ENCODE measurements around the gene ZNF670. TPM values are rescaled to one million over a fixed set of nuclear protein-coding genes. Genes with fewer than 3 reads are reported as not detected.

The ZNF670 gene
- total and polyA plus RNA-seq, 9 of the 15 experiments (the other 6 are each of a cell fraction or from before 2014, with no cell fraction given) = 7.1 to 23.4 (median 11.8) TPM

GRCh38 chr1:247111700-247112478 lies 33.3 kb upstream of the ZNF670 start (continued):
- peak; percentile 79 for TF ChIP-seq ZBTB40 (IDR thresholded peaks at IDR 0.05)
- no peak for TF ChIP-seq ZBTB40 (CRISPR knock-in tag; IDR thresholded peaks at IDR 0.05)
- no peak for TF ChIP-seq KDM5B (IDR thresholded peaks at IDR 0.05; ENCODE audit: insufficient replicate concordance, low read depth, low read length)
- TF ChIP-seq ZNF740 (CRISPR knock-in tag; IDR thresholded peaks at IDR 0.05) = peak; percentile 50; the same call in 1 of the 2 replicates
- TF ChIP-seq ZNF740 (tag; IDR thresholded peaks at IDR 0.05) = no peak
- no peak; the same call in 1 of the 2 replicates for TF ChIP-seq FOXP1 (CRISPR knock-in tag; IDR thresholded peaks at IDR 0.05)
- TF ChIP-seq ZFX (CRISPR knock-in tag; IDR thresholded peaks at IDR 0.05) = peak; percentile 87
- TF ChIP-seq HMGXB4 (CRISPR knock-in tag; IDR thresholded peaks at IDR 0.05) = 0 out of 2 replicates have a peak, but pooled peaks have one; percentile 16
- TF ChIP-seq MAFF (IDR thresholded peaks at IDR 0.05; ENCODE audit: low read length) = no peak
- TF ChIP-seq HNRNPLL (IDR thresholded peaks at IDR 0.05; ENCODE audit: low read depth, low read length, poor library complexity, severe bottlenecking) = peak; percentile 84
- TF ChIP-seq RFX1 (IDR thresholded peaks at IDR 0.05) = no peak
- 0 out of 2 replicates have a peak, but pooled peaks have one; percentile 12 for TF ChIP-seq GTF2E2 (tag; IDR thresholded peaks at IDR 0.05)
- peak; percentile 36 for TF ChIP-seq U2AF1 (optimal IDR thresholded peaks at IDR 0.05; ENCODE audit: low read depth, low read length)
- TF ChIP-seq GATAD2B (IDR thresholded peaks at IDR 0.05; ENCODE audit: borderline replicate concordance) = no peak; the same call in none of the 2 replicates
- no peak for TF ChIP-seq ZC3H11A (IDR thresholded peaks at IDR 0.05; ENCODE audit: low read depth, low read length)

Measured in K562 (cell line).